ENCODE results near the gene PIEZO2.

The PIEZO2 gene

DNA sequence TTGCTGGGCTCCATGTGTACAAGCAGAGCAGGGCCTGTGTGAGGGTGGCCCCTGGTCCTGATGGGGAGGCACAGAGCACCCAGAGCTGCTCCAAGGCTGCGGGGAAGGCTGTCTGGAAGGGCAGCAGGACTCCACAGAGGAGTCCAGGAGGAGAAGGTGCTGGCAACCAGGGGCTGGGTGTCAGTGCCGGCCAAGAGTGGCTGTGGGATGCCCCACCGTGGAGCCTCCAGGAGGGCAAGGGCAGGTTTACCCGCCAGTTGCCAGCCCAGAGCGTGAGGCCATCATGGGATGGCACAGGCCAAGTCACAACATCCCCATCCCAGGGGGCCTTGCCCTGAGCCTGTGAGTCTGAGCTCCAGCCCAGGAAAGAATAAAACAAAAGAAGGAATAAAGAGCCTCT, 381.7 kb downstream of the PIEZO2 start:
- DNase-seq (ENCODE audit: low spot score), result no peak
- ChIA-PET CTCF (no interaction called here), POLR2A (ENCODE audit: low non-redundant PET) (no interaction called here)
- H3K27ac ChIP-seq, result no peak overlapping the region
- TF ChIP-seq, protein P1, sequence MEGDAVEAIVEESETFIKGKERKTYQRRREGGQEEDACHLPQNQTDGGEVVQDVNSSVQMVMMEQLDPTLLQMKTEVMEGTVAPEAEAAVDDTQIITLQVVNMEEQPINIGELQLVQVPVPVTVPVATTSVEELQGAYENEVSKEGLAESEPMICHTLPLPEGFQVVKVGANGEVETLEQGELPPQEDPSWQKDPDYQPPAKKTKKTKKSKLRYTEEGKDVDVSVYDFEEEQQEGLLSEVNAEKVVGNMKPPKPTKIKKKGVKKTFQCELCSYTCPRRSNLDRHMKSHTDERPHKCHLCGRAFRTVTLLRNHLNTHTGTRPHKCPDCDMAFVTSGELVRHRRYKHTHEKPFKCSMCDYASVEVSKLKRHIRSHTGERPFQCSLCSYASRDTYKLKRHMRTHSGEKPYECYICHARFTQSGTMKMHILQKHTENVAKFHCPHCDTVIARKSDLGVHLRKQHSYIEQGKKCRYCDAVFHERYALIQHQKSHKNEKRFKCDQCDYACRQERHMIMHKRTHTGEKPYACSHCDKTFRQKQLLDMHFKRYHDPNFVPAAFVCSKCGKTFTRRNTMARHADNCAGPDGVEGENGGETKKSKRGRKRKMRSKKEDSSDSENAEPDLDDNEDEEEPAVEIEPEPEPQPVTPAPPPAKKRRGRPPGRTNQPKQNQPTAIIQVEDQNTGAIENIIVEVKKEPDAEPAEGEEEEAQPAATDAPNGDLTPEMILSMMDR (conservative IDR thresholded peaks at IDR 0.05; ENCODE audit: low read depth), result no peak

GRCh38 chr18:10760986-10761385, 388.4 kb downstream of the PIEZO2 start:
- H3K27ac ChIP-seq, result no peak overlapping the region
- CTCF ChIA-PET, result no interaction called here
- TF ChIP-seq, protein P1 (conservative IDR thresholded peaks at IDR 0.05; ENCODE audit: low read depth), result no peak
- POLR2A ChIA-PET (ENCODE audit: low non-redundant PET), result no interaction called here
- DNase-seq (ENCODE audit: low spot score), result no peak

GRCh38 chr18:10759241-10759640, 390.1 kb downstream of the PIEZO2 start:
- ChIA-PET POLR2A (ENCODE audit: low non-redundant PET) (no interaction called here), CTCF (interaction anchor here (0.5 kb wide), 1 partner anchor 37 kb away, joined by 9 read pairs; no protein-coding TSS in a partner anchor)
- no peak overlapping the region for H3K27ac ChIP-seq
- DNase-seq (ENCODE audit: low spot score), result no peak
- TF ChIP-seq, protein P1 (conservative IDR thresholded peaks at IDR 0.05; ENCODE audit: low read depth), result no peak

DNA sequence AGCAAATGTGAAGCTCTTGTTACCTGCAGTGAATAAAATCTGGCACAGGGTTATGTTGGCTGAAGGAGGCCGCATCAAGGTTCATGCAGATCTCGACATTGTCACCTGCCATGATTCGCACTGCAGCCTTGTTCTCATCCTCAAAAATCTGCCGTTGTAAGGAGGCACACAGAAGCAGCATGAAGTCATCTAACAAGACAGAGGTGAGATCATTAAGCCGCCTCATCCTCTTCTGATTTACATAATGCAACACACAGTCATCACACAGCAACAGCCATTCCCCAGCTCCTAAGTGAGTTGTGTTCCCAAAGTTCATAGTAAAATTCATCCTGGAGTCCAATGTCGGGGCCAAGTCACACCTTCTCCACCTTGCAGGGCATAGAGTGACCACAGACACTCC, 391.4 kb downstream of the PIEZO2 start:
- no peak overlapping the region for H3K27ac ChIP-seq
- no peak for DNase-seq (ENCODE audit: low spot score)
- ChIA-PET CTCF (no interaction called here), POLR2A (ENCODE audit: low non-redundant PET) (no interaction called here)
- TF ChIP-seq, protein P1 (conservative IDR thresholded peaks at IDR 0.05; ENCODE audit: low read depth), result no peak

DNA sequence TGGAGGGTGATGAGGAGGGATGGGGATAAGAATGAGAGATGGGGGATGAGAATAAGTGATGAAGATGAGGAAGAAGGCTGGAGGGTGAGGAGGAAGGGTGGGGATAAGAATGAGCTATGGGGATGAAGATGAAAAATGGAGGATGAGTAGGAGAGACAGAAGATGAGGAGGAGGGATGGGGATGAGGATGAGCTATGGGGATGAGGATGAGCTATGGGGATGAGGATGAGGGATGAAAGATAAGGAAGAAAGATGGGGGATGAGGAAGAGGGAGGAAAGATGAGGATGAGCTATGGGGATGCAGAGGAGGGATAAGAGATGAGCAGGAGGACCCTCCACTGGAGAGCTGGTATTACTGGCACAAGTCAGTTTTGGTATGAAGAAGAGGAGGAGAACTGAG, 392.0 kb downstream of the PIEZO2 start:
- no peak for DNase-seq (ENCODE audit: low spot score)
- ChIA-PET CTCF (interaction anchor here (0.6 to 0.7 kb wide), 2 partner anchors 9 to 45 kb away, joined by 4 to 7 read pairs; no protein-coding TSS in a partner anchor), POLR2A (ENCODE audit: low non-redundant PET) (no interaction called here)
- TF ChIP-seq, protein P1 (conservative IDR thresholded peaks at IDR 0.05; ENCODE audit: low read depth), result no peak
- H3K27ac ChIP-seq, result no peak overlapping the region

- no peak overlapping the region for H3K27ac ChIP-seq
- DNase-seq (ENCODE audit: low spot score), result no peak
- CTCF ChIA-PET, result no interaction called here
- POLR2A ChIA-PET (ENCODE audit: low non-redundant PET), result no interaction called here
- TF ChIP-seq, protein P1 (conservative IDR thresholded peaks at IDR 0.05; ENCODE audit: low read depth), result no peak
Observed at GRCh38 chr18:10755855-10756254, 393.5 kb downstream of the PIEZO2 start.

- CTCF ChIA-PET, result interaction anchor here (0.6 kb wide), 1 partner anchor 612 kb away, joined by 3 read pairs; no protein-coding TSS in a partner anchor
- no peak for DNase-seq (ENCODE audit: low spot score)
- H3K27ac ChIP-seq, result no peak overlapping the region
- TF ChIP-seq, protein P1 (conservative IDR thresholded peaks at IDR 0.05; ENCODE audit: low read depth), result no peak
- POLR2A ChIA-PET (ENCODE audit: low non-redundant PET), result no interaction called here
Observed at GRCh38 chr18:10754128-10754527, 395.2 kb downstream of the PIEZO2 start.
